Measurements from ENCODE around the gene HDAC9.

HDAC9 gene

DNA sequence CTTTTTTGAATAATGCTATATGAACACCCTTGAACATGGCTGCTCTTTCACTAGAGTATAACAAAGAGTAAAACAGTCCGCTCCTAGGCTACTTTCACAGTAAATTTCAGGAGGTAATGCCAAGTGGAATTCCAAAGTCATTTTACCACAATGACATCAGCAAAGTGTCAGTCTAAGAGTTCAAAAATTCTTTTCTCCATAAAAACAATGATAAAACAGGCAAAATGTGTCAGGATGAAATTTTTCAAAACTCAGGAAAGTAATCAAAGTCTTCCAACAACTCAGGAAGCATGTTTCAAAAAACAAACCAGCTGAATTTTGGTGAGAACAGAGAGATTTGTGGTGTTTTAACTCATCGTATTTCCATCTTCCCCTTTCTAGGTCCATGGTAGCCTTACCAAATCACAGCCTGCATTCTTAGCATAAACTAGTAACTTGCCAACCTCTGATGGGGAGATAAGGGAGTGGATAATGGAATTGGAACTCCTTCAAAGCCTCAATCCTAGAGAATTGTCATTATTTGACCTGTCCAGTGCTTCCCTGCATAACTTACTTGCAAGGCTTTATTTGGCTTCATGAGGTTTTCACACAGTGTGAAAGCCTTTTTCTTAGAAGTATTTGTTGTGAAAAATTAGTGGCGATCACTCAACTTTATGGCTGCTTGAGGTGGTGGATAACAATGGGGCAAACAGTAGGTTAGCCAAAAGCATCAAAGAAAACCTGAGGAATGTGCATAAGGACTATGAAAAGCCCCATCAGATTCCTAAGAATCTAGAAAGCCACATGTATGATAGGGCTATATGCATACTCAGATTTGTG lies 302.7 kb downstream of the HDAC9 start:
- DNase-seq = no peak

DNA sequence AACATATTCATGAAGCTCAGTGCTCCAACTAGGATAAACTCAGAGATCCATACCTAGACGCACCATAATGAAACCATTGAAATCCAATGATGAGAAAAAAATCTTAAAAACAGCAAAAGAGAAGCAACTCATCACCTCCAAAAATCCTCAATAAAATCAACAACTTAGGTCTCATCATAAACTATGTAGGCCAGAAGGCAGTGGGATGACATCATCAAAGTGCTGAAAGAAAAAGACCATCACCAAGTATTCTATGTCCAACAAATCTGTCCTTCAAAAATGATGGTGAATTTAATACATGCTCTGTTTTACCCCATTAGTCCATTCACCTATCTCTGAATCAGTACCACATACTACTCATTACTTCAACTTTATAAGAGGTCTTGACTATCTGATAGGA lies 304.4 kb downstream of the HDAC9 start:
- DNase-seq = no peak

DNA sequence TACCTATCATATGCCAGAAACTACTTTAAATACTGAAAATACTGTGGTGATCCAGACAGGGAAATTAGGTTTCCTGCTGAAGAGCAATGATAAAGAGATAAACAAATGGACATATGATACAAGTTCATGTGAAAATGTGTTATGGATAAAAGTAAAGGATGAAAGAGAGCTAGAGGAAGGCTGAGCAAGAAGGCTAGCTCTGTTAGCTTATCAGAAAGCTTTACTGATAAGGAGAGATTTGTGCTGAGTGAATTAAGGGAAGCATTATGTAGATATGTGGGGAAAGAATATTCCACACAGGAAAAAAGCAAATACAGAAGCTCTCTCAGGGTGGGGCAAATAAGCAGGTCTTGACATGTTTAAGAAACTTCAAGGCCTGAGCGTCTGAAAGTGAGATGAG lies 308.4 kb downstream of the HDAC9 start:
- DNase-seq = no peak

DNA sequence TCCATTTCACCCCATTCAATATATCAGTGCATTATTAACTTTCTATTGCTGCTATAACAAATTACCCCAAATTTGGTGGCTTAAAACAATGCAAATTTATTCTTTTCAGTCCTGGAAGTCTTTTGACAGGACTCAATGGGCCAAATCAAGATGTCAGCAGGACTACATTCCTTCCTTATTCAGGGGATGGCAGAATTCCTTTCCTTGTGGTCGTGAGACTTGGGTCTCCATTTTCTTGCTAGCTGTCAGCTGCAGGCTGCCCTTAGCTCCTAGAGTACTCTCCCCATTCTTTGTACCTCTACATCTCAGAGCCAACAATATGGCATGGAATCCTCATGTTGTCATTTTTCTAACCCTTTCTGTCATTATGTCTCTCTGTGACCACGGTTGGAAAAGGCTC lies 310.6 kb downstream of the HDAC9 start:
- no peak for DNase-seq

DNA sequence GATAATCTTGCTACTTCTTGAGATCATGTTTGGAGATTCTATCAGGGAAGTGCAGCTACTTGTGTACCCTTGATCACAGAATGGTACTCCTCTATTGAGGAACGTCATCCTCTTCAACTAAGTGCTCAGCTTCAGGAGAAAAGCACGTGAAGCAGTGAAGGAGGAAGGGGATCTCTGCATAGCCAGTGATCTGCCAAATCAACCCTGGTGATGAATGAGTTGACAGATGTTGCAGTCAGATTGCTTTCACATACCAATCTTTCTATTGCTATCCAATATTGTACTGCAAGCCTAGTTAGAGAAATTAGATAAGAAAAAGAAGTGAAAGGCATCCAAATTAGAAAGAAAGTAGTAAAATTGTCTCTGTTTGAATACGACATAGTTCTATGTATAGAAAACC lies 312.5 kb downstream of the HDAC9 start:
- DNase-seq = no peak

DNA sequence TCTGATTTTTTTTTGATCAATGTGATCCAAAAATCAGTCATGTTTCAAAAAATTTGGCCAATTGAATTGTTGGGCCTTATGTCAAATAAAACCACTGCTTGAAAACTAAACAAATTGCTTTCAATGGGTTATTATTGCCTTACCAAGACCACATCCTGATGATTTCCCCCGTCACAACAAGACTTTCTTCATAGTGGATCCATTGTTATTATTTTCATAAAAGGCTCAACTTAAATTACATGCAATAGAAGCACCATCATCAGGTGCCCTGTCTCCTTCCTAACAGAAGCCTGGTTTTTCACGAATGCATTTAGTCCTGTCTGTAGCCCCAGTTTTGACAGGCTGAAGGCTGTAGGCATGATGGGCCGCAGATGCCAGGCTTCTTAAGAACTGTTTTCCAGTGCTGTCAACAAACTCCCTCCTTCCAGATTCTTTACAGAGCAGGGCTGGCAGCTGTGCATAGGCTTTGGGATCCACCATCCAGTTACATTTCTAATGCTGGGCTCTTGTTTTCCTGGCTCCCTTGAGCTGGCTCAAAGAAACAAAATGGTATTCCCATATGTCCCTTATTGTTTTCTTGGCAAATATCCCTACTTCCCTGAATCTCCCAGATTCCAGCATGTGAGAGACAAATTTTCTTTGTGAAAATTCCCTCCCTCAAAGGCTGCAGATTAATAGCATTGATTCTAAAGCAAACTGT lies 319.9 kb downstream of the HDAC9 start:
- DNase-seq = no peak

DNA sequence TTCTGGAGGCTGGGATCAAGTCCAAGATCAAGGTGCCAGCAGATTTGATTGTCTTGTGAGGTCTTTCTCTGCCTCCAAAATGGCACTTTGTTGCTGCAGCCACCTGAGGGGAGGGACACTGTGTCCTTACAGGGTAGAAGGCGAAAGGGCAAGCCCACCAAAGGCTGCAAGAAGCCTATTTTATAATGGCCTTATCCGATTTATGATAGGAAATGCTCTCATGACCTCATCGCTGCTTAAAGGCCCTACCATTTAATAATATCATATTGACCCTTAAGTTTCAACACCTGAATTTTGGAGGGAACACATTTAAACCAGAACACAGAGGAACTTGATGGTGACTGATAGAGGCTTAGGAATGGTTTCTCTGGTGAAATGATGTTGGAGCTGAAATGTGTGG lies 325.4 kb downstream of the HDAC9 start:
- no peak for DNase-seq

DNA sequence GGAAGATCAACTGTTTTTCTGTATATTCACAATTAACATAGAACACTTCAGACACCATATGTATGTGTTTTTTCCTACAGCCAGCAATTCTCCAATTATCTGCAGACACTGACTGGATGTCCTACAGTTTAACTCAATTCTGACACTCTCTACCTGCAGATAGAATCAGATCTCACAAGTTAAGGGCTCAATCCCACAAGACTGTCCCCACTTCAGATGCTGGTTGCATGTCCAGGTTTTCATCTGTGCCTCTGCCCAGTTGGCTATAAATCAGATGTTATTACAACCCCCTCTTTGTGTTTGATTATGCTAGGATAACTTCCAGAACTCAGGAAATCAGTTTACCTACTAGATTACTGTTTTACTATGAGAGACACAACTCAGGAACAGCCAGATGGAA lies 326.0 kb downstream of the HDAC9 start:
- DNase-seq = no peak

DNA sequence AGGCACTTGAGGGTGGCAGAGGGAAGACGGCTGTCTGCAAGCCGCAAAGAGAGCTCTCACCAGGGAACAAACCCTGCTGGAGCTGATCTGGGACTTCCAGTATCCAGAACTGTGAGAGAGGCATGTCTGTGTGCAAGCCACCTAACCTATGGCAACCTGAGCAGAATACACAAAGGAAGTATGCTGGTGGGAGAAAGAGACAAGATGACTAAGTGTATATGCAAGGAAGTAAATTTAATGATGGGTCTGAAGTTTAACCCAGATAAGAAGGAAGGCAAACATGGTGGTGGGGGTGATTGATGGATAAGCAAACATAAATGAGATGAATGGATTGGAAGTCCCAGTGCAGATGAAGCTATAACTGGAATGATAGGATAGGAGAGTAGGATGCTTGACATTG lies 328.6 kb downstream of the HDAC9 start:
- DNase-seq = no peak

DNA sequence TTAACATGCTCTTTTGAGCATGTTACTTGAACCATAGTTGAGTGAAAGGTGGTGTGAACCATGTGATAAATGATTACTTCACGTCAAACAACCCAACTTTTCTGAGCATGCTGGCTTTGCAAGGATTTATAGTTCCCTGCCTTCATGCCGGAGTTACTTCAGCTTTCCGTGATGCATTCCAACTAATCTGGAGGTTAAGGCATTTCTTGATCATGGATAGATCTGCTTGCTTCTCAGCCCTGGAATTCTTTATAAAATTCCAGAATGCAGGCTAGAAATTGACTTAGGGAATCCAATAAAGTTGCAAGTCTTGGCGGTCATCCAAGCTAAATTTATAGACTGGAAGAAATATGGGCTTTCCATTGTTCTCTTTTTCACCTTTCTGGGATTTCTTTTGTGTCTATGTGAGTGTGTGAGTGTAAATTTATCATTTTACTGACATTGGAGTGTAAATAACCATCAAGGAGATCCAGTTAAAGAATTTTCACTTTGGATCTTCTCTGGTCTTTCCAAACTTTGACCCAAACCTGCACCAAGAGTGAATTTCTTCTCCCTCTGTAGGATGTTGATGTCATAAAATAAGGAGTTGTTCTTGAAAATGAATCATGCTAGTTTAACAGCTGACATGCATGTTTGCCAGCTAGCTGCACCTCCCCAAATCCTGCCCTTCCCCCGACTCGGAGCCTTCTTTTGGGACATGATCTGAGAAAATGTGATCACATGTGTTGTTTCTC lies 332.9 kb downstream of the HDAC9 start:
- DNase-seq = no peak

DNA sequence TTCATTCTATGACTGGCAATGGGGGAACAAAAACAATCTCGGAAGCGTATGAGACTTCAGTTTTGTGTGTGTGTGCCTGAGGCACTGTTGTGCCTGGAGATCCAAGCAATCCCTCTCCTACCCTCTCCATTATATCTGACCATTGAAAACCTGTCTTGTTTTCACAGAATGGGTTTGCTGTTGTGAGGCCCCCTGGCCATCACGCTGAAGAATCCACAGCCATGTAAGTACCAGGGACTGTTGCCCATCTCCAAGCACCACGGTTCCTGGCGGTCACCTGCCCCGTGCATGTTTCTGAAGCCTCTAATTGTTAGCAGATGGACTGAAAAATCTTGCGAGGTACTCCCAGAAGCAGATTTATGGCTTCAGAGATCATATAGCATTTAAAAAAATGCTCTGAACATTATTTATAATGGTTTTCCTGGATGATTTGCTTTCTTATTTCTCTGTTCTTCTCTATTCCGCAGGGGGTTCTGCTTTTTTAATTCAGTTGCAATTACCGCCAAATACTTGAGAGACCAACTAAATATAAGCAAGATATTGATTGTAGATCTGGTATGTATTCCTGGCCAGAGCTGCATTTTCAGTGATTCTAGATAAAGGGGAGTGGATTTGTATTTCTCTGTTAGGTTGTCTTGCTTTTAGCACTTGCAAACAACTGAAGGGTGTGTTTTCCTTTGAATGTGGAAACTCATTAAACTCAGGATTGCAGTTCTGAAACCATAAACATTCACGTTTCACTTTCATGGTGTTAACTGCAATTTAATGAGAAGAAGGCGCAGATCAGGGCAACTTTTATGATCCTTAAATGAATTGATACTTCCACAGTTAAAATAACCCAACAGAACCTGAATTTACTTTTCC lies 333.7 kb downstream of the HDAC9 start:
- DNase-seq = no peak

DNA sequence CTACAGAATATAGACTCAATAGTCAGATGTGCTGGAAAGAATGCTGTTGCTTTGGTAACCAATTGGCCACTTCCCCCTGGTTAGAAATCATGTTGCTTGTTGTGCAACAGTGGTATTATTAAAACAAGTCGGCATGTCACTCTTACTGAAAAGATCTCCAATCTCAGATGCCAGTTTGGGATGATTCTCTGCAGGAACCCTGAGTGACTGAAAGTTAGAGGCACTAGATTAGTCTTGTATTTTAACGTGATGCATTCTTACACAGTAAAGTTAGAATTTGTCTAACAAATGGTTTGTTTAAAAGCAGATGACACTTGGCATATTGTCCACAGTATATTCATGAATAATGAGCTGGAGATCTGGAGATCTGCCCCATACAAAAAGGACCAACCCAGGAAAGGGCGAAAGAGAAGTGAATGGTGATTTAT lies 334.3 kb downstream of the HDAC9 start:
- DNase-seq = no peak

DNA sequence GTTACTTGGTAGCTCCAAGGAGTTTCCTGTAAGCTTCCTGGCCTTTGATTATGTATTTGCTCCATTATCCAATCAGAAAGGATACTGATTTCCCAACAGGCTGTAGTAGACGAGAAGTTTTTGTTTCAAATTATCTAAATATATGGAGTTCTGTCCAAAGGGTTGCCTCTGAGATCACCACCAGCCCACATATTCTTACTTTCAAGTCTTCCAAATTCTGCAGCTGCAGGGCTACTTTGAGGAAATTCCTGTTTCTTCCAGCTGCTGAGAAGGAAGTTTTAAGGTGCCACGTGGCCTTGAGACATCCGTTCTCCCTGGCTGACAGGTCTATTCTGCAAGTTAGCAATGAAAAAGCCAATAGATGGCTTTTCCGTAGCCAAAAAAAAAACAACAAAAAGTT lies 335.9 kb downstream of the HDAC9 start:
- DNase-seq = no peak

DNA sequence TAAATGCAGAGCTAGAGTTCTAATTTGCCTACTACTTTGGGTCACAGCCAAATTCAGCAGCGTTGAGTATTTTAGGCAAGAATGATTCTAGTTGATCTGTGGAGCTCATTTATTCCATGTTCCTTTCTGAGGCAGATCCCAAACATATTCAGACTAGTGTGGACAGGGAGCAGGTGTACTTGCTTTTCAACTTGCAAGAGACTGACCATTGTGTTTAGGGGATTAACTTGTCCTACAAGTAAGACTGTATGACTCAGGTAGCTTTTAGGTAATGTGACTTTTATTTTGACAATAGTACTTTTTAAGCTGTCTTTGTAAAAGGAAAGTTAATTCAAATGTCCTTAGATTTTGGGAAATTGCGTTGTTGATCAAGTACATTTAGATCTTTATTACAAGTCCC lies 336.4 kb downstream of the HDAC9 start:
- DNase-seq = no peak

DNA sequence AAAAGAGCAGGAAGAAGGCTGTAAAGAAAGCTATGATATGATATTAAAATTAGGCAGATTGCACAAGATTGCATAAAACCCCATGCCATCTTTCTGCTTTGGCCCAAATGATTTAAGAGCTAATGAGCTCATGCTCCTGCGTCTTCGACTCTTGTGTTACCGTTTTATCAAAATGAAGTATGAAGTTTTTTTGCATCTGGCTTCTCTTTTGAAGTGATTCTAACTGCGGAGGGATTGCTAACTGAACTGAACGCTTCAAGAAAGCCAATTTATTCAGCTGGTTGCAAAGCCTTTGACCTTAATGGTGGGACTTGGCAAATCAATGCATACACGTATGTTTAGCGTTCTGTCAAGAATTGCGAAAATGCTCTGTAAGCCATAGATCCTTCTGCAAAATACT lies 339.0 kb downstream of the HDAC9 start:
- DNase-seq = no peak

DNA sequence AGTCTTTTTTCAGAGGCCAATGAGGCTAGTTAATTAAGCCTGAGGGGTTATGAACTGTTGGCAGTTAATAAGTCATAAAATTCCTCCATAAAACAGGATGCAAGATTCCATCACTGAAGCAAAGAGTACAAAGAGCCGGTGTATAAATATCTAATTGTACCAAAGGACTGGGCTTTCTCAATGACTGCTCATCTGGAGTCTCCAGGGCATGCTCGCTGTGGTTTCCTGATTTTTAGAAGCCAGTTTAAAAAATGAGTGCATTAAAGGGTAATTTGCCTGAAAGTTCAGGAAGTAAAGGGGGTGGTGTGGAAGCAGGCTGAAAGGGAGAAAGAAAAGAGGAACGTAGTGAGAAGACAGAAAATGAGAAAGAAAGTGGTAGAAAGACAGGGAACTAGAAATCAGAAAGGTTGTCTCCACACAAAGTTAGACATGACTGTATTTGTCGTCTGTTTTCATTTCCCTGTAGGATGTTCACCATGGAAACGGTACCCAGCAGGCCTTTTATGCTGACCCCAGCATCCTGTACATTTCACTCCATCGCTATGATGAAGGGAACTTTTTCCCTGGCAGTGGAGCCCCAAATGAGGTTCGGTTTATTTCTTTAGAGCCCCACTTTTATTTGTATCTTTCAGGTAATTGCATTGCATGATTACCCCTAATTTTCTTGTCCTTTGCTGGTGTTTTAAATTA lies 339.6 kb downstream of the HDAC9 start:
- no peak for DNase-seq

DNA sequence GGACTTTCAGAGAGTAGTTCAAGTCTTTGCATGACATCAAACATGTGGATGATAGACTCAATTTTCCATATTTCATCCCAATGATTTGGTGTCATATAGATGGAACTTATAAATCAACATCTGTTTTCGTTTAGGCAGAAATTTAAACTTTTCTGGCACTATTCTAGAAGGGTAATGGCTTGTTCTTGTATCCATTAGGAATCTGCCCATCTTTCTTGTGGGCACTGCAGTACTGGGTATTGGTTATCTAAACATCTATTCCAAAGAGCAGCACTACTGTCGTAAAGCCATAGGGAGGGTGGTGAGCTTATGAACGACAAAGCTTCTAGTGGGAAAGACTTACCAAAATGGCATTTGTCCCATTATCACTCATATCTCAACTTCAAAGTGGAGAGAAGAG lies 348.4 kb downstream of the HDAC9 start:
- DNase-seq = no peak

DNA sequence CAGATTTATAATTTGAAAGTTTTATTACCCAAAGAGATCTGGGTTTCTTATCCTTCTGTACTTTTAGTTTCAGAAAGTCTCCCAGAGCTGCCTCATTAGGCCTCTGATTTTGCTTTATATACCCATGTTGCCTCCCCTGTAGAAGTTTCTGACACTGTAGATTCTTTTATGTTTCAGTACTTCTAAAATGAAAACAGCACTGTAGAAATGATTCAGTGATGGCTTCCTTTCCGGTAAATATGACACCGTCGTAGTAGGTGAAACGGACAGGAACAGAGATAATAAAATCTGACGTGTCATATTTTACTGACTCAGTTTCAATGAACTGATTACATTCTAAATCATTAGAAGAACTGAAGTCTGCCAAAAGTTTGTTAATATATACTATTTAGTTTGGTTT lies 349.2 kb downstream of the HDAC9 start:
- no peak for DNase-seq

DNA sequence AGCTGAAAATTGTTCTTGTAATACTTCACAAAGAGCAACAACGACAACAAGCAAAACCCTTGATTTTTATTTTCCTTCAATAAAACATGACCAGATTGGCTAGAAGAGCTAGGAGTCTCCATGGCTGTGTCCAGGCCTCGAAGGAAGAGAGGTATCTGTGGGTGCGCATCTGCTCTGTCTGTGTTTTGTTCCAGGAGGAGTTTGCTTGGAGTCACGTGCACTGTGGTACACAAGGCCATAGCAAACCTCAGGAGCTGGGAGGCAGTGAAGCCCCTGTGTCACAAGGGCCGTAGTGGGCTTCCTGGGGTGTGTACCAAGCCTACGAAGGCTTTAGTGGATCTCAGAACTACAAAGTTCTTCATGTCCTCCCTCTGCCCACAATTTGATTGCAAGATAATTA lies 350.2 kb downstream of the HDAC9 start:
- no peak for DNase-seq

DNA sequence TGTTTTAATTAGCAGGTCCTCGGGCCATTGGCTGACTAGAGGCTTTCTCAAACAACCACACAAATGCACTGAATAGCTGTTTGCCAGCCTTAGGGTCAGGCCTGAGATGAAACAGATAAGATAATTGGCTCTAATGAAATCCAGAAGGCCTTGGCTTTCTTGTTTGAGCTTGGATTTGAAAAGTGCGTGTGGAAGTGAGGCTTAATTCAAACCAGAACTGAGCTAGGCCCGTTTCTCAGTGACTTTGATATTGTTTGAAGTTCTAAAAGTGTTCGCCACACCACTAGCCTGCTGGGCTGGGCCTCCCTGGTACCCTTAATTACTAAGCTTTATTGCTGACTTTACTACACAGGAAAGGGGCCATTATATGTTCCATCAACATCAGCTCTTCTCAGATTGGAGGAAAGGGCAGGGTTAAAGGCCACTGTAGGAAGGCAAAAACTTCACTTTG lies 351.2 kb downstream of the HDAC9 start:
- no peak for DNase-seq

DNA sequence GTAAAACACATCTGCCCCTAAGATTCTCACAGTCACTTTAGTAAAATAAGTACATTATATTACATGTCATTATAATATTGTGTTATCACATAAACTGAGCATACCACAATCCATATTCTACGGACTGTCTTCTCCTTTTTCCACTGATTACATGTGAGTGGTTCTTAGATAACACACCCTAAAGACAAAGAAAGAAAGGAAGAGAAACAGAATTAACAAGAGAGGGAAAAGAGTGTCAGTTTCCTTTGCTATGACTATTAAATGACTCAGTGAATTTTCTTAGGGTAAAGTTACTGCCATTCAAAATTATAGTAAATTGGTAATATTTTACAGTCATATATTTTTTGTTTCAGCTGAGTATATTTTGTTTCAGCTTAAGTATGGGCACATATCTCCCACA lies 353.6 kb downstream of the HDAC9 start:
- DNase-seq = no peak

DNA sequence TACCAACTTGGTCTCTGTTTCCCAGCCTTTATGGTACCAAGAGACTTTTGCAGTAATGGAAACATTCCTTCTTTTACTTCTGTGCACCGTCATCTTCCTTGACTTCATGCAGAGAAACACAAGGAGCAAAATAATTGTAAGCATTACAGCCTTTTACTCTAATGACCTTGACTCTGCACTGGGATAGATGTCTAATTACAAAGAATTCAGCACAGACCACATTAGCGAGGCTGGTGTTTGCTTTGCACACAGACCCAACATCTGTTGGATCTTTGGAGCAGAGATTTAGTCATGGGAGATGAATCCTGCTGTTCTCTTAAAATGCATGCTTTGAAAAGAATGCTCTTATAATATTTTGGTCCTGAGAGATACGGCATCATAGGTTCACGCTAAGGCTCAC lies 360.2 kb downstream of the HDAC9 start:
- DNase-seq = no peak

Measured in DMS53 (cell line).